H1 (cell line): ENCODE measurements around the gene BEST1. TPM values are rescaled to one million over a fixed set of nuclear protein-coding genes. Genes with fewer than 3 reads are reported as not detected.

Source experiments
- CTCF ChIA-PET: fragments of 300-600 bp; sonication (Branson Sonifier 250); formaldehyde crosslinking; loops from one replicate; lab custom pipeline; 2021; ENCODE audit not compliant: partially characterized antibody; lab: Charles Lee
- POLR2A ChIA-PET: fragments of 300-600 bp; sonication (Branson Sonifier 250); formaldehyde crosslinking; loops from one replicate; lab custom pipeline; 2021; ENCODE audit warnings: inconsistent platforms; ENCODE audit not compliant: partially characterized antibody; lab: Charles Lee
- DNase-seq, 2 experiments: peaks; one replicate each; pipeline versions ENCODE4 v3.0.0 to v3.0.0-alpha.2; 2010 to 2022; ENCODE audit warnings: low spot score in 2 of 2, low read depth in 1 of 2, mixed read lengths in 1 of 2
- FAIRE-seq: peaks from 2 replicates; lab custom pipeline; 2011; peaks lifted over from hg19 to GRCh38; lab: Jason Lieb, UNC
- H2AFZ ChIP-seq: 2 replicates; pipeline ENCODE4 v1.8.1; 2012; ENCODE audit warnings: low read length, inconsistent platforms
- H2AK5ac ChIP-seq: 2 replicates; pipeline ENCODE4 v1.6.1; 2013; ENCODE audit warnings: low read depth, low read length
- H2BK120ac ChIP-seq: replicated peaks from 2 replicates; pipeline ENCODE3; 2013; ENCODE audit warnings: low read depth, low read length, inconsistent platforms
- H2BK12ac ChIP-seq: 2 replicates; pipeline ENCODE4 v1.6.1; 2013; ENCODE audit warnings: low read depth, low read length
- H2BK15ac ChIP-seq: 2 replicates; pipeline ENCODE4 v1.6.1; 2013; ENCODE audit warnings: low read length
- H2BK20ac ChIP-seq: 2 replicates; pipeline ENCODE4 v1.6.1; 2013; ENCODE audit warnings: low read length
- H2BK5ac ChIP-seq: 2 replicates; pipeline ENCODE4 v1.6.1; 2013; ENCODE audit warnings: low read depth, low read length
- H3K14ac ChIP-seq: 2 replicates; pipeline ENCODE4 v1.6.1; 2013; ENCODE audit warnings: inconsistent platforms; ENCODE audit not compliant: insufficient read length
- H3K18ac ChIP-seq: 2 replicates; pipeline ENCODE4 v1.6.1; 2013; ENCODE audit warnings: low read length; ENCODE audit errors: extremely low read depth
- H3K23ac ChIP-seq: 2 replicates; pipeline ENCODE4 v1.6.1; 2013; ENCODE audit warnings: inconsistent platforms; ENCODE audit not compliant: insufficient read length
- H3K23me2 ChIP-seq: 2 replicates; pipeline ENCODE4 v1.6.1; 2013; ENCODE audit warnings: low read depth, low read length
- H3K27ac ChIP-seq: 2 replicates; pipeline ENCODE4 v1.6.1; 2011; ENCODE audit warnings: low read depth, low read length, inconsistent platforms
- H3K27me3 ChIP-seq, 4 experiments: replicated peaks in 1 of 4; 1 replicate in 1 of 4; 2 replicates in 3 of 4; pipeline versions ENCODE4 v1.6.1 to v1.8.1; 2011 to 2013; ENCODE audit warnings: low read length in 3 of 4, mild to moderate bottlenecking in 3 of 4, inconsistent platforms in 2 of 4, mixed read lengths in 2 of 4, moderate library complexity in 1 of 4; ENCODE audit not compliant: control insufficient read depth in 3 of 4, insufficient read depth in 3 of 4; ENCODE audit errors: extremely low read depth in 1 of 4
- H3K36me3 ChIP-seq, 4 experiments: 2 replicates each; pipeline versions ENCODE4 v1.6.1 to v1.8.1; 2011 to 2013; ENCODE audit warnings: mild to moderate bottlenecking in 4 of 4, low read length in 3 of 4, moderate library complexity in 2 of 4, control low read depth in 1 of 4, inconsistent platforms in 1 of 4; ENCODE audit not compliant: insufficient read depth in 4 of 4, control insufficient read depth in 2 of 4
- H3K4ac ChIP-seq: replicated peaks from 2 replicates; pipeline ENCODE3; 2013; ENCODE audit warnings: low read length, low read depth, mixed read lengths, inconsistent platforms; ENCODE audit not compliant: insufficient read length
- H3K4me1 ChIP-seq, 4 experiments: replicated peaks in 1 of 4; 1 replicate in 1 of 4; 2 replicates in 3 of 4; pipeline versions ENCODE4 v1.6.1 to v1.8.1; 2011 to 2013; ENCODE audit warnings: low read length in 3 of 4, inconsistent platforms in 2 of 4, mixed read lengths in 1 of 4; ENCODE audit not compliant: insufficient read depth in 4 of 4, control insufficient read depth in 3 of 4
- H3K4me2 ChIP-seq, 2 experiments: 2 replicates each; pipeline versions ENCODE4 v1.6.1 to v1.8.1; 2011 to 2013; ENCODE audit warnings: low read depth in 2 of 2, low read length in 2 of 2, control low read depth in 1 of 2, inconsistent platforms in 1 of 2, mild to moderate bottlenecking in 1 of 2; ENCODE audit not compliant: insufficient read depth in 1 of 2
- H3K4me3 ChIP-seq, 4 experiments: fragments of 200-600, 300-600 bp in 1 of 4; sonication (generic), shearing (Covaris generic), sonication (Bioruptor Twin) in 1 of 4; 2 replicates each; pipeline versions ENCODE4 v1.5.1 to v1.8.1; 2011 to 2016; ENCODE audit warnings: low read length in 4 of 4, low read depth in 3 of 4, control low read depth in 2 of 4, inconsistent platforms in 2 of 4, mild to moderate bottlenecking in 2 of 4, mixed read lengths in 1 of 4, moderate library complexity in 1 of 4; ENCODE audit not compliant: insufficient read depth in 2 of 4; ENCODE audit errors: extremely low read depth in 1 of 4
- H3K56ac ChIP-seq: replicated peaks from 2 replicates; pipeline ENCODE3; 2013; ENCODE audit warnings: low read depth, mild to moderate bottlenecking, mixed read lengths, low read length, inconsistent platforms; ENCODE audit not compliant: insufficient read length
- H3K79me1 ChIP-seq: 2 replicates; pipeline ENCODE4 v1.6.1; 2013; ENCODE audit warnings: low read depth, low read length, control low read depth
- H3K79me2 ChIP-seq, 2 experiments: 2 replicates each; pipeline versions ENCODE4 v1.6.1 to v1.8.1; 2012 to 2013; ENCODE audit warnings: low read length in 2 of 2, mild to moderate bottlenecking in 2 of 2, inconsistent platforms in 1 of 2; ENCODE audit not compliant: insufficient read depth in 2 of 2, control insufficient read depth in 1 of 2
- H3K9ac ChIP-seq, 4 experiments: replicated peaks in 1 of 4; 1 replicate in 1 of 4; 2 replicates in 3 of 4; pipeline versions ENCODE4 v1.6.1 to v1.8.1; 2011 to 2013; ENCODE audit warnings: low read depth in 3 of 4, low read length in 3 of 4, control low read depth in 2 of 4, mild to moderate bottlenecking in 2 of 4, moderate library complexity in 2 of 4, inconsistent platforms in 1 of 4; ENCODE audit errors: extremely low read depth in 1 of 4
- H3K9me3 ChIP-seq, 2 experiments: 2 replicates each; pipeline versions ENCODE4 v1.6.1 to v1.8.1; 2012 to 2013; ENCODE audit warnings: mild to moderate bottlenecking in 2 of 2, moderate library complexity in 2 of 2, control low read depth in 1 of 2, inconsistent platforms in 1 of 2, low read depth in 1 of 2, low read length in 1 of 2, mixed read lengths in 1 of 2; ENCODE audit not compliant: insufficient read depth in 2 of 2
- H4K20me1 ChIP-seq, 2 experiments: replicated peaks in 1 of 2; 2 replicates each; pipeline versions ENCODE3 to v1.8.1; 2011 to 2013; ENCODE audit warnings: inconsistent platforms in 2 of 2, low read length in 2 of 2, mild to moderate bottlenecking in 1 of 2; ENCODE audit not compliant: insufficient read depth in 2 of 2, control insufficient read depth in 1 of 2
- H4K5ac ChIP-seq: 2 replicates; pipeline ENCODE4 v1.6.1; 2013; ENCODE audit warnings: low read length, low read depth, mixed read lengths, inconsistent platforms; ENCODE audit not compliant: insufficient read length
- H4K8ac ChIP-seq: 2 replicates; pipeline ENCODE4 v1.8.0; 2013; ENCODE audit warnings: mild to moderate bottlenecking, moderate library complexity, low read length, inconsistent platforms; ENCODE audit not compliant: insufficient read depth; ENCODE audit errors: extremely low read depth
- H4K91ac ChIP-seq: replicated peaks from 2 replicates; pipeline ENCODE3; 2013; ENCODE audit warnings: low read length, mixed read lengths, inconsistent platforms; ENCODE audit not compliant: insufficient read length
- RAD21 ChIP-seq, 2 experiments: IDR thresholded peaks in 1 of 2; conservative IDR thresholded peaks in 1 of 2; 2 replicates each; pipeline ENCODE4 v1.6.1; 2011; ENCODE audit warnings: low read depth in 2 of 2, low read length in 2 of 2, improper control_type of control experiment in 1 of 2, inconsistent platforms in 1 of 2, mild to moderate bottlenecking in 1 of 2, moderate library complexity in 1 of 2
- TAF7 ChIP-seq: optimal IDR thresholded peaks from 2 replicates; pipeline ENCODE3; 2011; ENCODE audit warnings: low read depth, mild to moderate bottlenecking, inconsistent platforms, low read length, moderate library complexity, borderline replicate concordance
- WGBS, 2 experiments: shearing (Covaris generic) in 1 of 2; methylation state at CpG; one replicate each; pipeline versions ENCODE4 v1.1.6 to v1.1.7; 2013 to 2015; ENCODE audit warnings: low lambda C conversion rate in 2 of 2, mixed read lengths in 2 of 2, inconsistent platforms in 1 of 2, low coverage in 1 of 2, missing lambda C conversion rate in 1 of 2; ENCODE audit not compliant: insufficient replicate concordance in 2 of 2, insufficient coverage in 1 of 2, insufficient read length in 1 of 2; ENCODE audit errors: extremely low coverage in 1 of 2, missing lambda C conversion rate in 1 of 2; 5-methylcytosine and 5-hydroxymethylcytosine counted together
- polyA plus RNA-seq, 7 experiments: library from polyadenylated mRNA; depleted of rRNA in 3 of 7; stranded (reverse) in 5 of 7; unstranded in 2 of 7; fragments of >200 nt in 5 of 7; fragments of 200-250 nt in 2 of 7; gene quantifications; 1 replicate in 5 of 7; 2 replicates in 1 of 7; 4 replicates in 1 of 7; pipeline versions ENCODE4 v1.2.1 to v1.2.3, GENCODE V29; 2011 to 2013; ENCODE audit warnings: missing spikeins in 2 of 7, mixed read lengths in 2 of 7
- total RNA-seq: library from RNA; stranded (reverse); fragmentation: NEBNext Ultra II Directional; extraction: Animal tissue kit (Norgen Biotek cat#: 25700); gene quantifications from 2 replicates; pipeline ENCODE4 v1.2.1, GENCODE V29; 2021
- TF ChIP-seq, protein P1 (sequence below), 3 experiments: IDR thresholded peaks; 1 replicate in 2 of 3; 2 replicates in 1 of 3; pipeline versions ENCODE4 v1.5.1 to v1.6.1; 2011; ENCODE audit warnings: low read length in 3 of 3, mild to moderate bottlenecking in 3 of 3, inconsistent platforms in 2 of 3, low read depth in 1 of 3, moderate library complexity in 1 of 3; ENCODE audit not compliant: insufficient read depth in 1 of 3; ENCODE audit errors: control extremely low read depth in 1 of 3

Gene BEST1
- total and polyA plus RNA-seq, 2 of the 8 experiments (the other 6 are each of a cell fraction or from before 2014, with no cell fraction given): 0.22 to 0.62 TPM

DNA sequence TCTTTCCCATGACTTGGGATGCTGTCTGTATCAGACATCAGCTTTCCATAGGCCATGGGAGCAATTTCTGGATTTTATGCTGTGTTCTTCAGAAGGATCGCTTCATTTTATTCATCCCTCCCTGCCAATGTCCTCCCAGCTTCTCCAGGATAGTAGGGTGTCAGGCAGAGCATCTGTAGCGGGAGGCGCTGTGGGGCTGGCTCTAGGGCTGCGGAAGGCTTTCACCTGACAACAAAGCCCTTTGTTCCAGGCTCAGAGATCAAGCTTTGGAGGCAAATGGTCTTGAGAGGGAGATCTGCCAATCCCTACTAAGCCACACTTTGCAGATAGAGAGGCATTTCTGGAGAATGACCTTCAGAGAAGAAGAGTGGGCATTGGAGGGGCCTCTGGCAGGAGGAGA, 46.8 kb downstream of the BEST1 start:
- Histone ChIP-seq H3K4me3 (no peak overlapping the region), H2AFZ (peak overlapping the region; percentile 18; the same call in 1 of the 2 replicates), H2BK12ac (peak overlapping the region; percentile 75), H3K27me3 (no peaks in the 10 kb centered on the region), H4K5ac (no peak overlapping the region), H3K9me3 (no peaks in the 10 kb centered on the region), H3K4me2 (no peak overlapping the region), H3K18ac (peak overlapping the region; percentile 48; the same call in 1 of the 2 replicates), H3K4ac (no peak overlapping the region), H3K9ac (no peak overlapping the region), H2BK20ac (peak overlapping the region; percentile 43; the same call in 1 of the 2 replicates), H3K27ac (no peak overlapping the region; the same call in 1 of the 2 replicates), H3K56ac (no peak overlapping the region), H2BK5ac (no peak overlapping the region), H3K79me1 (no peaks in the 10 kb centered on the region), H3K23me2 (no peaks in the 10 kb centered on the region; the same call in 1 of the 2 replicates), H2BK15ac (peak overlapping the region; percentile 20; the same call in 1 of the 2 replicates), H2BK120ac (no peak overlapping the region), H3K36me3 (no peaks in the 10 kb centered on the region), H3K14ac (no peak overlapping the region), H2AK5ac (0 out of 2 replicates have a peak overlapping the region, but pooled peaks have one; percentile 60), H4K20me1 (no peaks in the 10 kb centered on the region), H4K8ac (no peak overlapping the region), H3K79me2 (no peaks in the 10 kb centered on the region), H3K23ac (no peak overlapping the region), H4K91ac (no peak overlapping the region), H3K4me1 (peaks cover 0 to 18% (median 6%) of the 10 kb centered on the region in 4 experiments; a peak in 6 of 7 replicates)
- DNase-seq (no peak), FAIRE-seq (no peak)
- TF ChIP-seq TAF7 (no peak), RAD21 (IDR thresholded peaks at IDR 0.05 in 1 of 2, conservative IDR thresholded peaks at IDR 0.05 in 1 of 2; ENCODE audit: low read depth in 2 of 2, low read length in 2 of 2) (peak; percentile 32 to 54)
- TF ChIP-seq, protein P1, sequence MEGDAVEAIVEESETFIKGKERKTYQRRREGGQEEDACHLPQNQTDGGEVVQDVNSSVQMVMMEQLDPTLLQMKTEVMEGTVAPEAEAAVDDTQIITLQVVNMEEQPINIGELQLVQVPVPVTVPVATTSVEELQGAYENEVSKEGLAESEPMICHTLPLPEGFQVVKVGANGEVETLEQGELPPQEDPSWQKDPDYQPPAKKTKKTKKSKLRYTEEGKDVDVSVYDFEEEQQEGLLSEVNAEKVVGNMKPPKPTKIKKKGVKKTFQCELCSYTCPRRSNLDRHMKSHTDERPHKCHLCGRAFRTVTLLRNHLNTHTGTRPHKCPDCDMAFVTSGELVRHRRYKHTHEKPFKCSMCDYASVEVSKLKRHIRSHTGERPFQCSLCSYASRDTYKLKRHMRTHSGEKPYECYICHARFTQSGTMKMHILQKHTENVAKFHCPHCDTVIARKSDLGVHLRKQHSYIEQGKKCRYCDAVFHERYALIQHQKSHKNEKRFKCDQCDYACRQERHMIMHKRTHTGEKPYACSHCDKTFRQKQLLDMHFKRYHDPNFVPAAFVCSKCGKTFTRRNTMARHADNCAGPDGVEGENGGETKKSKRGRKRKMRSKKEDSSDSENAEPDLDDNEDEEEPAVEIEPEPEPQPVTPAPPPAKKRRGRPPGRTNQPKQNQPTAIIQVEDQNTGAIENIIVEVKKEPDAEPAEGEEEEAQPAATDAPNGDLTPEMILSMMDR (IDR thresholded peaks at IDR 0.05; ENCODE audit: control extremely low read depth in 1 of 3, insufficient read depth in 1 of 3, low read depth in 1 of 3, low read length in 3 of 3): peak; percentile 23 to 55 (median 37); a peak in 3 of 4 replicates
- ChIA-PET POLR2A (interaction anchor here (0.9 to 4.5 kb wide), 7 partner anchors 9 to 34 kb away, joined by 3 to 19 read pairs (median 3); no protein-coding TSS in a partner anchor), CTCF (interaction anchor here (0.7 to 2.1 kb wide), 11 partner anchors 9 to 105 kb away, joined by 3 to 7 read pairs (median 3); no protein-coding TSS in a partner anchor)
- 73% methylated on average over 4 of the region's 4 CpGs; no CpG with 5 or more reads in 1 of the 2 experiments for WGBS, 2 experiments
